ENCODE results near the gene TEX14. TPM values are rescaled to one million over a fixed set of nuclear protein-coding genes. Genes with fewer than 3 reads are reported as not detected.

The TEX14 gene
- total RNA-seq, 1 experiment from 2014 or later: 0.89 TPM

- Histone ChIP-seq H3K4me3 (replicated peaks in 1 of 2; ENCODE audit: low read depth in 1 of 2, low read length in 2 of 2) (peak overlapping the region; percentile 33 to 34), H3K27ac (ENCODE audit: low read depth, low read length) (peak overlapping the region; percentile 69), H3K36me3 (ENCODE audit: control insufficient read depth in 1 of 2, insufficient read depth in 2 of 2, low read length in 2 of 2) (no peaks in the 10 kb centered on the region), H3K27me3 (ENCODE audit: insufficient read depth, low read length) (no peaks in the 10 kb centered on the region), H4K20me1 (ENCODE audit: insufficient read depth) (no peaks in the 10 kb centered on the region), H3K9ac (ENCODE audit: low read length) (peak overlapping the region; percentile 66), H3K9me2 (ENCODE audit: insufficient read depth) (no peaks in the 10 kb centered on the region), H3K4me1 (ENCODE audit: control insufficient read depth in 1 of 2, insufficient read depth in 2 of 2, low read length in 2 of 2) (peaks cover 15 to 22% of the 10 kb centered on the region in 2 experiments), H2AFZ (ENCODE audit: low read depth, low read length, poor library complexity, severe bottlenecking) (peak overlapping the region; percentile 76), H3K9me3 (ENCODE audit: control insufficient read depth in 1 of 2, insufficient read depth in 1 of 2, low read depth in 1 of 2, low read length in 2 of 2) (no peaks in the 10 kb centered on the region; a peak in 1 of 4 replicates), H3K79me2 (ENCODE audit: insufficient read depth, low read length) (no peaks in the 10 kb centered on the region), H3K4me2 (ENCODE audit: low read length) (peak overlapping the region; percentile 60)
- ChIA-PET CTCF (interaction anchor here (1.6 kb wide), 1 partner anchor 27 kb away, joined by 8 read pairs; no protein-coding TSS in a partner anchor), RAD21 (ENCODE audit: low non-redundant PET in 1 of 2, low total read pairs in 2 of 2, uncharacterized antibody in 2 of 2, unreplicated experiment in 2 of 2) (interaction anchor here in 1 of 2 experiments (1.0 kb wide), 1 partner anchor 27 kb away, joined by 3 read pairs; no protein-coding TSS in a partner anchor), POLR2A (interaction anchor here (0.6 to 8.6 kb wide), 35 partner anchors 10 to 346 kb away, joined by 3 to 338 read pairs (median 5); partner anchors contain the start of genes MTMR4, RAD51C and TEX14)
- DNase-seq (ENCODE audit: low read depth, low spot score) (peak; percentile 100), ATAC-seq (peak; percentile 86)
- intact Hi-C loops (cut with micrococcal nuclease): loop anchor here (1.0 kb wide), 3 partner anchors 20 to 141 kb away; no protein-coding TSS in a partner anchor
- TSS peak; percentile 100 for BruUV-seq (replicated peaks)
- TF ChIP-seq YY1 (IDR thresholded peaks at IDR 0.05; ENCODE audit: extremely low read depth, insufficient replicate concordance, low read depth, low read length) (peak; percentile 90), CTCF (IDR thresholded peaks at IDR 0.05 in 2 of 3, conservative IDR thresholded peaks at IDR 0.05 in 1 of 3; ENCODE audit: borderline replicate concordance in 1 of 3, insufficient read depth in 1 of 3, low read depth in 2 of 3, low read length in 2 of 3) (no peak), ZNF274 (IDR thresholded peaks at IDR 0.05; ENCODE audit: low read depth, low read length) (no peak), ATF3 (IDR thresholded peaks at IDR 0.05) (no peak), EZH2phosphoT487 (IDR thresholded peaks at IDR 0.05; ENCODE audit: borderline replicate concordance) (no peak), SP1 (IDR thresholded peaks at IDR 0.05; ENCODE audit: low read depth) (peak; percentile 99), ZFX (IDR thresholded peaks at IDR 0.05) (no peak), SIN3A (IDR thresholded peaks at IDR 0.05; ENCODE audit: low read depth) (peak; percentile 100), RAD21 (IDR thresholded peaks at IDR 0.05; ENCODE audit: low read depth) (peak; percentile 55), POLR2A (IDR thresholded peaks at IDR 0.05; ENCODE audit: borderline replicate concordance, extremely low read depth, insufficient read depth, insufficient read length) (peak; percentile 100), EGR1 (IDR thresholded peaks at IDR 0.05; ENCODE audit: low read depth) (peak; percentile 68), POLR2AphosphoS5 (IDR thresholded peaks at IDR 0.05; ENCODE audit: low read depth, low read length) (peak; percentile 100), JUND (IDR thresholded peaks at IDR 0.05) (peak; percentile 98), CBX3 (IDR thresholded peaks at IDR 0.05; ENCODE audit: low read depth) (peak; percentile 99), ZBTB33 (IDR thresholded peaks at IDR 0.05; ENCODE audit: extremely low read depth, insufficient replicate concordance, low read length) (peak; percentile 97), MAX (IDR thresholded peaks at IDR 0.05) (peak; percentile 91), REST (IDR thresholded peaks at IDR 0.05; ENCODE audit: low read depth) (no peak)
Measured at GRCh38 chr17:58658804-58659713, 32.8 kb downstream of the TEX14 start.
